Activated naive CD4-positive, alpha-beta T cell (primary cell): Measurements from ENCODE around the gene LMF1.

Source experiments
- DNase-seq, 4 experiments: peaks; one replicate each; lab custom pipeline; 2025; lab: John Stamatoyannopoulos, UW

Gene LMF1

DNA sequence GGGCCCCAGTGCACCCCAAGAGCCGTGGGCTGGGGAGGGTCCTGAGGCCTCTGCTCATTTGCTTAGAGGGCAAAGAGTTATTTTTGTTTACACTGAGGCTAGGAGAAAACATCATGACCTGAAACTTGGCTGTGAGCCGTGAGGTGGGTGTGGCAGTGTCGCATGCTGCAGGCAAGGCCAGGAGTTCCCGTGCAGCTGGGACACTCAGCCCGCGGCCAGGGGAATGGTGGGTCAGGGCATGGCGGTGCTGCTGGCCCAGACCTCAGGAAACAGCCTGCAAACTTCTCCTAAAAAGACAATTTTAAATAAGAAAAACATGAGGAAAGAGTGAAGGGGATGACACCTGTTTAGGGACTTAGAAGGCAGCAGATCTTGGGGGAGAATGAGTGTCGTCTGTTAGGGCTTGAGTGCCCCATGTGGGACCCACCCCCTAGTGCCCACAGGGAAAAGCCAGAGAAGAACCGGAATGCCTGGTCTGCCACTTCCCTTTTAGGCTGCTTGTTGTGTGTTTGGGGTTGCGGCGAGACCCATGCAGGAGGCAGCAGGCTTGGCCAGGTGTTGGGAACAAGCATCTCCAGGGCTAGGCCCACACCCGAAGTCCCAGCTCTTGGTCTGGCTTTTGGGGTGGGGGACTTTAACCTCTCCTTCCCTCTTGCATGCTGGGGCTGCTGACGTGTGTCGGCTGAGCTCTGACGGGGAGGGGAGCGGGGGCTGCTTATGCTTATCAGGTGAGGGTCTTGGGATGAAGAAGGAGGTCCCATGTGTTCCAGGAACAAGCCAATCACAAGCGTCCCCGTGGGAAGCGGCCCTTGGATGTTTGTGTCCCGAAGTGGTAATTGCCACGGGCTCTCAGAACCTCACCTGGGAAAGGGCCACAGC lies 89.3 kb downstream of the LMF1 start:
- DNase-seq, result no peak

DNA sequence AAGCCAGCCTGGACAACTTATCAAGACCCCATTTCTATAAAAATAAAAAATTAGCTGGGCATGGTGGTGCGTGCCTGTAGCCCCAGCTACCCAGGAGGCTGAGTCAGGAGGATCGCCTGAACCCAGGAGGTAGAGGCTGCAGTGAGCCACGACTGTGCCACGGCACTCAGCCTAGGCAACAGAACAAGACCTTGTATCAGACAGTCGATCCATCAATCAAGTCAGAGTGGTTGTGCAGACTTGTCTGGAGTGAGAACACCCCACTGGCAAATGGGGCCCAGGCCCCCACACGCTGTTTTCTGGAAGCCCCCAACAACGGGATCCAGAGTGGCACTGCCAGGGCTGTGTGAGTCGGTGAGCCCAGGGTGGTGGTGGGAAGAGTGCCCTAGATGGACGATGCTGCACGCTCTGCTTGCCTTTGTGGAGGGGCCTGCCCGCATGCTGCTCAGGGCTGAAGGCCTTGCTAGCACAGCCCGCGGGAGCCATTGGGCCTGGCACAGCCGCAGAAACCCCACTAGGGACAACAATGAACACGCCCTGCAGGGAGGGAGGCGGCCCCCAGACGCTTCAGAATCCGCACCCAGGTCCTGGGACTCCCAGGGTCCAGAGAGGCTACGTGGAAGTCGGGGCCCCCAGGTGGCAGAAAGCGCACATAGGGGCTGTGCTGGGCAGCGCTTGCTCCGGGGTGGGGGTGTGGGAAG lies 90.2 kb downstream of the LMF1 start:
- no peak for DNase-seq

DNA sequence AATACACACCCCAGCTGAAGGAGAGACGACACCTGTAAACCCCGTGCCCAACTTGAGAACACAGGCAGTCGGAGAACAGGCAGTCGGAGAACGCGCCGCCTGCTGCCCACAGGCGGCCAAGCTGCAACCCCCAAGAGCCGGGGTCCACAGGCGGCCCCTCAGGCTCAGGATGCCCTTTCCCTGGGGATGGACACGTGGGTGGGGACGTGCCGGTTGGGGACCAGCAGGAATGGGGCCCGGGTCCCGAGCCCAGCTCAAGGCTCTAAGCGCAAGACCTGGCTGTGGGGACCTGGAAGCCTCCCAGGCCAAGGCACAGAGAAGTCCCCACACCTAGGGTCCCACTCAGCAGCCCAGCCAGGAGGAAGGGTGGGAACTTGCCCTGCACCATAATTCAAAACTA lies 90.8 kb downstream of the LMF1 start:
- no peak for DNase-seq

DNA sequence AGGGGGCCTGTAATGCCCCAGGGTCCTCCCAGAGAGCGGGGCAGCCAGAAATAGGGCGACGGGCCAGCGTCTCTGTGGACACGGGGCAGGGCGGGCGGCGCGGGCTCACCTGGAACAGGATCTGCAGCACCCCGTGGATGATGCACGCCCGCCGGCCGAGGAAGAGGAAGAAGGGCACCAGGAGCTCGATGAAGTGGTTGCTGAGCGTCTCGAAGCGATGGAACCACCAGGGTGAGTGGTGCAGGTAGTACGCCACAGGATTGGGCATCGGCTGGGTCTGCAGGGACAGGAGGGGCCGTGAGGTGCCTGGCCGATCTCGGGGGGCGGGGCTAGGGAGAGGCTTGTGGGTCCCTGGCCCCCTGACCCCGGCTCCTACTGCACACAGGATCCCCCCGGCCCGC lies 91.3 kb downstream of the LMF1 start:
- no peak for DNase-seq

DNA sequence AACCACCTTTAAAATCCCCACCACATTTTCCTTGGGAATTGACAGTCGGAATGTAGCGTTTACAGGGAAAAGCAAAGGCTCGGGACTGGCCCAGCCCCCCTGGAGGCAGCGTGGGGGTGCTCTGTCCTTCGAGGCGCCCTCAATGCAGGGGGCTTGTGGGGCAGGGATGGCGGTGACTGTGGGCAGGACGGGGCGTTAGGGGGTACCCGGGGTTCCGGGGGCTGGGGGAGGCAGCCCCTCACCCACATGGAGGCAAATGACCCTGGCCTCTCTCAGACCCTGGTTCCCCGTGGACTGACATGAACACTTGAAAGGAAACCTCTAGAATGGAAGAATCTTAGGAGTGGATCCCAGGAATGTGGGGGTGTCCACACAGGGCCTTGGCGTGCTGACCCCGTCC lies 91.9 kb downstream of the LMF1 start:
- no peak for DNase-seq

DNA sequence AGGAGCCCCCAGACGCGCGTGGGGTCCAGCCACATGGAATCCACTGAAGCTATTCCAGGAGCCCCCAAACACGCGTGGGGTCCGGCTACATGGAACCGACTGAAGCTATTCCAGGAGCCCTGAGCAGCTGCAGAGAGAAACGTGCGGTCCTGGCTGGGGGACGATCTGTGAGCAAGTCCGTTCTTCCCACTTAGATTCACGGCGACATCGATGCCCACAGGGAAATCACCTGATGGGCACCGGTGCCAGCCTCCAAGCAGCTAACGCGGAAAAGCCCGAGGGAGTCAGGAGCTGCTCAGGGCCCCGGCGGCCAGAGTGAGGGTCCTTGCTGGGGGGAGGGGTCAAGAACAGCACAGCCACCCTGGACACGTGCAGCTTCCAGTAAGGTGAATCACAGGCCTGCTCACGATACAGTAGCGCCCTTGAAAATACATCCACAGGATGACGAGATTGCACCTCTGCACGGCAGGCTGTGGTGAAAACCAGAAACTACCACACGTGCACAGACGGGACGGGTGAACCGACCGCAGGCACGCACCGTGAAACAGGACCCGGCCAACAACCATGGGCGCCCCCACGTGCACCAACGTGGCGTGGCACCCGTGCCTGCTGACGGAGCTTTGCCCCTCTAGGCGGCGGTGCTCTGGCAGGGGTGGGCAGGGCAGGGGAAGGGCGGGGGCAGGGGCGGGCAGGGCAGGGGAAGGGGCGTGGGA lies 92.6 kb downstream of the LMF1 start:
- no peak for DNase-seq

DNA sequence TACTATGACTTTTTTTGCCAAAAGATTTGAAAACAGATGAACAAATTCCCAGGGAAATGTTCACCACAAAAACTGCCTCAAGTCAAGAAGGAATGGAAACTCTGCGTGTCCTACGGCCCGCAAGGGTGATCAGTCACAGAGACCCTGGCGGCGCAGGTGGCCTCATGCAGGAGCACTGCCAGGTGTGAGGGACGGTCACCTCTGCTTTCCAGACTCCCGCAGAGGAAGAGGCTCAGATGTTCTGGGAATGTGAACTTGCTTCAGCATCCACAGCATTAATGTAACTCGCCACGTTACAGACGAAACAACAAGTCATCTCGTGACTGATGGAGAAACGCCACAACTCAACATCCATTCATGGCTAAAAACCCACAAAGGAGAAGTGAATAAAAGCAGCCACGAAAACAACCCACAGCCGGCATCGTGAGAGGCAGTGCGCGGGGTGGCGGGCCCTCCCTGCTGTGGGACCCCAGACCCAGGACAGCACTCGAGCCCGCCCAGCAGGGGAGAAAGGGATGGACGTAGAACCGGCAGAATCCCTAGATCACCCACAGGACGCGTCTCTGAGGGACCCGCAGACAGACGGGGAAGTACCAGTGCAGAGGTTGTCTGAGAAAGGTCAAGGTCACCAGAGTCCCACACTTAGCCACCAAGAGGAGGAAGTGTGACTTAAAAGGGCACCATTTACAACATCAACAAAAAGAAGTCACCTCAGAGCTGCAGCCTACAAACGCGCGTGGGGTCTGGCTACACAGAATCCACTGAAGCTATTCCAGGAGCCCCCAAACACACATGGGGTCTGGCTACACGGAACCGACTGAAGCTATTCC lies 93.3 kb downstream of the LMF1 start:
- DNase-seq, result no peak

DNA sequence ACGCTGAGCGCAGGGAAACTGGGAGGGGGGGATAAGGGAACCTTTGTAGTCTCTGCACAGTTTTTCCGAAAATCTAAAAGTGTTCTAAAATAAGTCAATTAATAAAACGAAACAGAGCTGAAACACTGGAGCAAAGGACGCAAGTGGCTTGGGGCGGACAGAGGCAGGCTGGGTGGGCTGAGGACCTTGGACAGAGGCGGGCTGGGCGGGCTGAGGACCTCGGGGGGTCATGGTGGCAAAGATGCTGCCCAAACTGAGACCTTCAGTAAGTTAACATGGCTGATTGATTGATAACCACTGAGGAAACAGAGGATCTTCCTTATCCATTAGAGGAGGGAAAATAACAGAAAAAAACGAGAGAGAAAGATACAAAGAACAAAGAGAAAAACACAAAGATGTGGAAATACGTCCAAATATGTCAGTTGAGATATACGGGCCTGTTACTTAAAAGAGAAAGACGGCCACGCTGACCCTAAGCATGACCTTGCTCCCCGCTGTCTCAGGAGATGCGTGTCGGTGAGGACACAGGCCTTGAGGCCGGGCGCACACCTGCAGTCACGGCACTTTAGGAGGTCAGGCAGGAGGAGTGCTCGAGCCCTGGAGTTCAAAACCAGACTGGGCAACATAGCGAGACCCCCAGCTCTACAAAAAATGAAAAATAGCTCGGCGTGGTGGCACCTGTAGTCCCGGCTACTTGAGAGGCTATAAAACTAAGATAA lies 94.1 kb downstream of the LMF1 start:
- DNase-seq, result no peak

DNA sequence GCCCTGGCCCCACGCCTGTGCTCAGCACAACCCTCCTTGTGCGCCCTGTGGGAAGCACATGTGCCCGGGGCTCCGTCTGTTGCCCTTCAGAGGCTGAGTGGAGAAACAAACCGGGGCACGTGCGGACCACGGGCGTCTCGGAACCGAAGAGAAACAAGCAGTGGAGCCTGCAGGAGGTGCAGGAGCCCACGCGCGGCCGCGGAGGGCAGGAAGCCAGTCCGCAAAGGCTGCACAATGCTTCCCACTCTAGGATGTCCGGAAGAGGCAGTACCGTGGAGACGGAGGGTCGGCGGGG lies 94.8 kb downstream of the LMF1 start:
- DNase-seq, result no peak

DNA sequence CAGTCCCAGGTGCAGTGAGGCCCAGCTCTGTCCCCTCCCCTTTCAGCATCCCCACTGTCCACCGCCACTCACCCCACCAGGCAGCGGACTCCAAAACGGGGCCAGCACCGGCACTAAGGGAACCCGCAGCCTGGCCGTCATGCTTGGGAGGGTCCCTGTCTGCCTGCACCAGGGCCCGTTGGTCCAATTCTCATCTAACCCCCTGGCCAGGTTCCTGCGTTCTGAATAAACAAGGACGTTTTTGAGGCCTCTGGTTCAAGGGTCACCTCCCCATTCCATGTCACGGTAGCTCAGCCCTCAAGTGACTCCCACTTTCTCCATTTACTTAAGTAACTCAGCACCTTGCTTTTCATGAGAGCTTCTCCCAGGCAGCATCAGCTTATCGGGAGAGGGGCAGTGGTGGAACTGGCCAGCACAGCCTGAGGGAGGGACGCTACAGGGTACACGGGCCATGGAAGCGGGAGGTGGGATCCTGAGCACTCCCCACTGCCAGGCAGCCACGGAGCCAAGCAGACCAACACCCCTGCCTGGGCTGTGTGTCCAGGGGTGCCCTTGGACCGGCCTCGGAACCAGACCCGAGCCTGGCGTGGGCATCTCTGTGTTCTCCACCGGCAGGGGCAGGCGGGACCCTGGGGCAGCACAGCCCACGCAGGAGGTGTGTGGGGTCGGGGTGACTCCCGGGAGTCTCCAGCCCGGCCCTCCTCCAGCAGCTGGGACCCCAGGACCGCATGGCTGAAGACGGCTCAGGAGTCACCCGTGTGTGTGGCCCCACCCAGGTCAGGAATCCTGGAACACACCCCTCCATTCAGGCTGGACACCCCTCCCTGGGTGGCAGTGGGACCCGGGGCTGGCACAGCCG lies 95.4 kb downstream of the LMF1 start:
- no peak for DNase-seq

DNA sequence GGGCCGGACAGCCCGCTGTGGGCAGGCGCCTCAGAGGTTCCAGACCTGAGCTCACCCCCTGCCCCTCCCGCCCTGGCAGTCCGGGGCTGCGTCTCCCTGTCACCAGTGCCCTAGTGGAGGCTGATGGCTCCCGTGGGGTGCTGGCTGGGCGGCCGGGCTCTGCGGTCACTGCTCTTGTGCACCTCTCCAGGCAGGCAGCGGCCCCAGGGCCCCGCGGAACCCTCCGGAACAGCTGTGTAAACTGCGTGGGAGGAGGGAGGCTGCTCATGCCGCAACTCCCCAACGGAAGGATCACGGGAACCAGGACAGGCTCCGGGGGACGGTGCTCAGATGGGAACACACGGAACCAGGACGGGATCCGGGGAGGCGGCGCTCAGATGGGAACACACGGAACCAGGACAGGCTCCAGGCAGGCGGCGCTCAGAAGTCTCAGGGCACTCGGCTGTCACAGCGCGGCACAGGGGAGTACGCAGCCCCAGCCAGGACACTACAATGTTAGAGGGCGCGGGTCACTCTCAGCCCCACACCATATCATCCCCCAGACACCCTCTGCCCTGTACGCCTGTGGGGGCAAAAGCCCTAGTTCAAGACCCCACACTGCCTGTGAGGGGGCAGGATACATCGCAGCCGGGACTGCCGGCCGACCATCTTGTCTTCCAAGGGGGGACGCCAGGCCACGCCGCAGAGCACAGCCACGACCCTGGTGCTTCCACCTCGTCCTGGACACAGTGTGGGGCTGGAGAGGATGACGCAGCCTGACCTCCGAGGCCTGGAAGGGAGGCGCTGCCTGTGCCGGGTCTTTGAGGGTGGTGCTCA lies 96.2 kb downstream of the LMF1 start:
- DNase-seq, result no peak

DNA sequence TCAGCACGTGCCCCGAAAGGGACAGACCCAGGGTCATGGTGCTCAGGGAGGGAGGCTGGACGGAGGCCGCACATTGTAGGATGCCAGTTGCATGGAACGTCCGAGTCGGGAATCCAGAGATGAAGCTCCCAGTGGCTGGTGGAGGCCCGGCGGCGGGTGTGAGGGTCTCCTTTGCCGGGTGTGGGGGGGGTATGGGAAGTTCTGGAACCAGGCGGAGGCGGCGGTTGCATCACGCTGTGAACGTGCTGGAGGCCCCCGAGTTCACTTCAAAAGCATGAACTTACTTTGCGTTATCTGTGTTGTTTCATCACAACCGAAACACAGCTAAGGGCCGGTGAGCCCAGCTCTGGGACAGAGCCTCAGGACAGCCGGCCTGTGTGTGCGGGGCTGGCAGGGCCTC lies 96.9 kb downstream of the LMF1 start:
- DNase-seq, result no peak

DNA sequence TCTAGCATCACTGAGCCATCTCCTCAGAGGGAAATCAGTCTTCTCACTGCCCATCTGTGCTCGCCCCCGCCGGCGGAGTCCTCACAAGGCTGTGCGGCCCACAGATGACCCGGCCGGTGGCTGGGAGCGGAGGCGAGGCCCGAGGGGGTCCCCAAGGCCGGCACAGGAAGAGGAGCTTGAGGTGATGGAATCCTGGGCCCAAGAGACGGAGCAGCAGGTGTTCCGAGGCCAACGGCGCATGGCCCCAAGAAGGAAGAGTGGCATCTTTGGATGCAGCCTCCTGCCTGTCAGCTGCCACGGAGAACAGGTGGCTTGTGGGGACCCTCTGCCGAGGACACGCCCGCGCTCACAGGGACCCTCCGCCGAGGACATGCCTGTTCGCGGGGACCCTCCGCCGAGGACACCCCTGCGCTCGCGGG lies 97.5 kb downstream of the LMF1 start:
- no peak for DNase-seq

DNA sequence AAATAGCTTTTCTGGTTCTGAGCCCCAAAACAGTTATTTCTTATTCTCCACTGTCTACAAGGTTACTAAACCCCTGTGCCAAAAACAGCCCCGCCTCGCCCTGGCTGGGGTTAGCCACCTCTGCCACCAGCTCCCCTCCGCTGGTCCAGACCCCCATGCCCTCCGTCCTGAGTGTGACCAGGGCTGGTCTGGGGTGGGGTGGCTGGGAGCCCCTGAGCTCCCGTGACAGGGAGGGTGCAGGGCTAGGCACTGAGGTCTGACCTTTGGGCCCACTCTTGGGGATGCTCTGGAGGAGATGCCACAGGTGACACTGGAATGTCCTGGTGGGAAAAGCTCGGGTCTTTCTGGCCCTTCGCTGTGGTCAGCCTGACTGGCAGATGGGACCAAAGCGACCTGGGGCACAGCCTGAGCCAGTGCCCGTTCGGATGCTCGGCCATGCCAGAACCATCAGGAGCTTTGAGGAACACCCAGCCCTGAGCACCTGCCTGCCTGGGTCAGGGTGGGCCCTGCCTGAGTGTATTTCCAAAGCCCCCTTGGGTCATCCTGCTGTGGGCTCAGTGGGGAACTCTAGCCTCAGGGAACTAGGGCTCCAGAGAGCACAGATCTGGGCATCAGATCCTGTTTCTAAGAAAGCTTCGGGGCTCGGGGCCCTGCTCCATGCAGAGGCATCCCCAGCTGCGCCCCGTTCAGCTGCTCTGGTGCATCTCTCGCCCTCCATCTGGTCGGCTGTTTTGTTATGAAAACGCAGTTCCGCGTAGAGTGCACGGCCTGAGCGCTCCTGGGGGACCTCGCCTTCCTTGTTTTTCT lies 98.1 kb downstream of the LMF1 start:
- DNase-seq, result no peak

DNA sequence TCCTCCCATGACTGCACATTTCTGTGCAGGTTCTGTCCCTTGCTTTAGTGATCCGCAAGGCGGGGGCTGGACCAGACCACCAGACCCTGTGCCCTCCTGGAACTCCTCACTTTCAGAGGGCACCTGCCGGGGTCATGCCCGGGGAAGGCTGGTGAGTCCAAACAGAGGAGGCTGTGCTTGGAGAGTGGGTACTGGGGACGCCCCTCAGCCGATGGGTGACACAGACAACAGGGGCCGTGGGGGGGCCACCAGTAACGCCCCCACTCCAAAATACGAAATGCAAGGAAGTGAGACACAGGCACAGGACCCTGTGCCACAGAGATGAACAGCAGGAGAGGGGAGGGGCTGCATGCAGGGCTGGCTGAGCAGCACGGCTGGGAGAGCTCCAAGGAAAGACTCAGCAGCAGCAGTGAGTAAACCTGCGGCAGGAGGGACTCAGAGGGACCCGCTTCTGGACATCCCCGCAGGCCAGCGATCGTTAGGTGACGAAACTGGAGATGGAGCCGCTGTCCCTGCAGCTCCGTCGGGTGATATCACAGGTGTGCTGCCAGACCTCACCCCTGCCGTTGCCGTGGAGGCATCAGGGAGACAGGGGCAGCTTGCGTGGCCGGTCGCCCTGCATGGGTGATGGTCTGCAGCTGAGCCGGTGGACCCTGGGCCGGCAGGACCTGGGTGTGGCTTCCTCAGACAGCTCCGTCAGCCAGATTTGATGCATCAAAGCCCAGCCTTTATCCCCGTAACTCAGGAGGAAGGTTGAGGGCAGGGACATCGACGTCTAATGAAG lies 99.0 kb downstream of the LMF1 start:
- no peak for DNase-seq

DNA sequence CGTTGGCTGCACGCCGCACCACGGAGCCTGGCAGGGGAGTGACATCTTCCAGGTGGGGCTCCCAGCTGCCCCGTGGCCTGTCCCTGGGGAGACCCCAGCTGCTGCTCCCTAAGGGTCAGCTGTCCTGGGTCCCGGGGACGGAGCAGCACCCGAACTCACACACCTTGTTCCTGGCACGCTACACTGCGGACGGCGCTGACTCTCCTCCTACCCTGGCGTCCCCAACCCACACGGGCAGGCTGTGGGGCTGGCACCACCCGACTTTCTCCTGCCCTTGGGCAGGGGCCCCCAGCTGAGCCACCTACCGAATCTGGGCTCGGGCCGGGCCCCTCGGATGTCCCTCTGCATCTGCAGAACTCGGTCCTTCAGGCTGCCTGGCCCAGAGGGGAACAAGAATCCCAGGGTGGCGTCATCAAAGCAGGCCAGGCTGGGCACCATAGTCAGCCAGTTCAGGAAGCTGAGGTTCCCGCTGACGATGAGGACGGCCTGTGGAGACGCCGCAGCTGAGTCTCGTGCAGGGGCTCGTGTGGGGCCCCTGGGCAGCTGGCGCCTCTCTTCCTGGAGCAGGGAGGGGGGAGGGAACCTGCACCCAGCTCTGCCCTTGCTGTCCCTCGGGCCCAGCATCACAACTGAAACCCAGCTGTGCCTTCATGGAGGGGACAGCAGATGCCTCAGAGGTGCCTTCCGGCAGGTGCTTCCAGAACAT lies 99.8 kb downstream of the LMF1 start:
- DNase-seq, result no peak
